GM18505 (cell line): ENCODE data around the gene LANCL2.
"Not testable (repeated sequence)": the region's sequence is repeated elsewhere in the genome, so short reads cannot be mapped to it uniquely, and the experiment has no call there.

ENCODE experiments used
- ATAC-seq: cut with Tn5 transposase; IDR thresholded peaks from one replicate; pipeline ENCODE4 v1.9.1; 2021; ENCODE audit not compliant: unreplicated experiment
- POLR2A ChIP-seq: IDR thresholded peaks from 4 replicates; pipeline ENCODE4 v1.6.1; 2011; ENCODE audit warnings: borderline replicate concordance; ENCODE audit not compliant: insufficient read depth, insufficient read length; ENCODE audit errors: extremely low read depth

Gene LANCL2

GRCh38 chr7:55468495-55468894, 103.4 kb downstream of the LANCL2 start:
- ATAC-seq, result no peak
- TF ChIP-seq POLR2A, result no peak

- no peak for ATAC-seq
- no peak for TF ChIP-seq POLR2A
Measured at GRCh38 chr7:55469271-55469681, 104.1 kb downstream of the LANCL2 start.

- ATAC-seq, result no peak
- TF ChIP-seq POLR2A, result no peak
Measured at GRCh38 chr7:55469721-55470120, 104.6 kb downstream of the LANCL2 start.

GRCh38 chr7:55470261-55470660, 105.1 kb downstream of the LANCL2 start:
- no peak for TF ChIP-seq POLR2A
- no peak for ATAC-seq

- ATAC-seq, result not testable (repeated sequence)
Measured at GRCh38 chr7:55471594-55471993, 106.5 kb downstream of the LANCL2 start.

GRCh38 chr7:55472406-55472805, 107.3 kb downstream of the LANCL2 start:
- not testable (repeated sequence) for ATAC-seq

GRCh38 chr7:55472928-55473725, 108.0 kb downstream of the LANCL2 start:
- ATAC-seq, result no peak
- TF ChIP-seq POLR2A, result no peak

GRCh38 chr7:55473932-55474331, 108.8 kb downstream of the LANCL2 start:
- no peak for ATAC-seq
- no peak for TF ChIP-seq POLR2A

- TF ChIP-seq POLR2A, result no peak
- ATAC-seq, result no peak
Measured at GRCh38 chr7:55474944-55475854, 110.1 kb downstream of the LANCL2 start.

GRCh38 chr7:55475855-55476803, 111.0 kb downstream of the LANCL2 start:
- no peak for ATAC-seq
- no peak for TF ChIP-seq POLR2A

- TF ChIP-seq POLR2A, result no peak
- no peak for ATAC-seq
Measured at GRCh38 chr7:55476852-55477780, 112.0 kb downstream of the LANCL2 start.

GRCh38 chr7:55477781-55478374, 112.7 kb downstream of the LANCL2 start:
- no peak for ATAC-seq
- TF ChIP-seq POLR2A, result no peak
